Measurements from ENCODE around the gene CELSR3.
A peak's percentile ranks its signal among the peaks of the same experiment; 100 is the strongest.

CELSR3 gene

GRCh38 chr3:48639944-48640606, 22.6 kb downstream of the CELSR3 start:
- intact Hi-C loops (cut with DNase I), result no loop called here
- DNase-seq, result no peak

GRCh38 chr3:48637305-48637704, 25.4 kb downstream of the CELSR3 start:
- intact Hi-C loops (cut with DNase I), result no loop called here
- DNase-seq, result no peak

DNA sequence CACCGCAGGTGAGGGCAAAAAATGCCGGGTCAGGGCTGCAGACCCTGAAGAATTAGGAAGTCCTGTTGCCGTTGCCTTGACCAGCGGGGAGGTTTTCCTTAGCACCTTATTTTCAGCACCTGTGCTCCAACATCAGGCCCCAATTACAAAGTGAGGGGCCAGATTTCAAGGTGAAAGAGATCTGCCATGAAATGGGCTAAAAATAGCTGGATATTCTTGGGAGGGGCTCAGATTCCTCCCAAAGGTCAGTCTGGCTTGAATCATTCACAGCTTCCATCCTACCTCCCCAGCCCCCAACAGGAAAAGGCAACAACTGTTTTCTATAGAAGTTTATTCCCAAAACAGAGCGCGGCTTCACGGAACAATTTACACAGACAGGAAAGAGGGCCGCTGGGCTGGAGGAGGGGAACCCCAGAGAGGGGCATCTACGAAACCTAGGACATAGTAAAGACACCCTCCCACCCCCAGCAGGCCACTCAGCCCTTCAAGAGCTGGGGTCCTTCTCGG, 26.5 kb downstream of the CELSR3 start:
- intact Hi-C loops (cut with DNase I), result no loop called here

GRCh38 chr3:48635222-48636021, 27.3 kb downstream of the CELSR3 start, which contains the start of gene SLC26A6:
Gene SLC26A6 (minus strand): TSS chr3:48635461. CDS start chr3:48635393, 68 bp downstream.
- intact Hi-C loops (cut with DNase I), result loop anchor here (2.0 kb wide), 1 partner anchor 27 kb away; the partner anchor contains the start of gene UQCRC1
- DNase-seq, result peak; percentile 95 to 100 (median 98)

More for the DNA sequence above, 26.5 kb downstream of the CELSR3 start:
- no peak for DNase-seq

- DNase-seq, result peak in 7 of 10 donors; percentile 18 to 90 (median 28)
- intact Hi-C loops (cut with DNase I), result loop anchor here (2.0 kb wide), 1 partner anchor 26 kb away; the partner anchor contains the start of gene UQCRC1
Measured at GRCh38 chr3:48634661-48635221, 27.9 kb downstream of the CELSR3 start.

- intact Hi-C loops (cut with DNase I), result loop anchor here (2.0 kb wide), 1 partner anchor 25 kb away; the partner anchor contains the start of gene UQCRC1
- DNase-seq, result no peak
Measured at GRCh38 chr3:48633743-48634142, 28.9 kb downstream of the CELSR3 start.

DNA sequence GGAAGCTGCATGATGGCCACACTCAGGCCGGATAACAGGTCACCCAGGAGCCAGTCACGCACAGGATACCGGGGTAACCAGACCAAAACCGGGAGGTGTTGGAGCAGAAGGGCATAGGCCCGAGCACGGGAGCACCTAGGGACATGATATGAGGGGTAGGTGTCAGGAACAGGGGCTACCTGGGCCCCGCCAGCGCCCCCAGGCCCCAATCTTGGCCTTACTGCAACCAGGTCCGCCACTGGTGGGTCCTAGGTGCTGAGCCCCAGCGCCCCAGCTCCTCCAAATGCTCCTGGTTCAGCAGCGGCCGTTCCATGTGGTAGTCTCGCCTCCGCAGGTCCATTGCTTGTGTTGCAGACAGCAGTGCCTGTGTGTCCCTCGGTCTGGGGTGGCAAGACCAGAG, 29.4 kb downstream of the CELSR3 start:
- intact Hi-C loops (cut with DNase I), result no loop called here
- peak in 1 of 10 donors; percentile 73 for DNase-seq

- DNase-seq, result peak in 1 of 10 donors; percentile 63
- intact Hi-C loops (cut with DNase I), result no loop called here
Measured at GRCh38 chr3:48631516-48632448, 30.9 kb downstream of the CELSR3 start.

DNA sequence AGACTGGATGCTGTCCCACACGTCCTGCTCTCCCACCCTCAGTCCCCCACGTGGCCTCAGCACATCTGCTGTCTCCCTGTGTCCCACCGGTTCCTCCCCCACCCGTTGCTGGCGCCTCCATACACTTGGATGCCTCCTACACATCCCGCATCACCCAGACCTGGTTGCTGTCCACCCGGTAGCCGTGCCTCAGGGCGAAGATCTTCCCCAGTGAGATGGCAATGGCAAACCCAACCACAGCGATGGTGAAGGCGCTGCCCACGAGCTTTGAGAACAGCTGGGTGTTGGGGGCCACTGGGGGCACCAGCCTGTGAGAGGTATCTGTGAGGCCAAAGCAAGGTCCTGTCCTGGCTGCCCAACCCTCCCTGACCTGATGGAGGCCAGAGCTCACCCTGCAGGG, 31.9 kb downstream of the CELSR3 start:
- DNase-seq, result no peak
- intact Hi-C loops (cut with DNase I), result no loop called here

- intact Hi-C loops (cut with DNase I), result no loop called here
- no peak for DNase-seq
Measured at GRCh38 chr3:48630407-48630806, 32.3 kb downstream of the CELSR3 start.

DNA sequence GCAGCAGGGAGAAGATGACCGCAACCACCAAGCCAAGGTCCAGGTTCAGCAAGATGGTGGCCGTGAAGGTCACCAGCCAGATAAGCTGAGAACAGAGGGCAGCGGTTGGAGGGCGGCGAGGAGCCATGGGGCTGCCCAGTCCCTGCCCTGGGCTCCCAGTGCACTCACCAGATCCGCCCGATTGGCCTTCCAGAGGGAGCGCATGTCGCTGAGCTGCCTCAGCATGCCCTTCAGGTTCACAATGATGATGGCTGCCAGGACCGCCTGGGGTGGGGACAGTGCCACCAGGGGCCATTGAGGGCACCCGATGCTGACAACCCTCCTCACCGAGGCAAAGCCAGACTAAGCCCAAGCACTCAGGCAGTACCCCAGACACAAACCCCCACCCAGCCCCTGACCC, 32.8 kb downstream of the CELSR3 start:
- intact Hi-C loops (cut with DNase I), result no loop called here
- peak in 2 of 10 donors; percentile 57 to 62 for DNase-seq

DNA sequence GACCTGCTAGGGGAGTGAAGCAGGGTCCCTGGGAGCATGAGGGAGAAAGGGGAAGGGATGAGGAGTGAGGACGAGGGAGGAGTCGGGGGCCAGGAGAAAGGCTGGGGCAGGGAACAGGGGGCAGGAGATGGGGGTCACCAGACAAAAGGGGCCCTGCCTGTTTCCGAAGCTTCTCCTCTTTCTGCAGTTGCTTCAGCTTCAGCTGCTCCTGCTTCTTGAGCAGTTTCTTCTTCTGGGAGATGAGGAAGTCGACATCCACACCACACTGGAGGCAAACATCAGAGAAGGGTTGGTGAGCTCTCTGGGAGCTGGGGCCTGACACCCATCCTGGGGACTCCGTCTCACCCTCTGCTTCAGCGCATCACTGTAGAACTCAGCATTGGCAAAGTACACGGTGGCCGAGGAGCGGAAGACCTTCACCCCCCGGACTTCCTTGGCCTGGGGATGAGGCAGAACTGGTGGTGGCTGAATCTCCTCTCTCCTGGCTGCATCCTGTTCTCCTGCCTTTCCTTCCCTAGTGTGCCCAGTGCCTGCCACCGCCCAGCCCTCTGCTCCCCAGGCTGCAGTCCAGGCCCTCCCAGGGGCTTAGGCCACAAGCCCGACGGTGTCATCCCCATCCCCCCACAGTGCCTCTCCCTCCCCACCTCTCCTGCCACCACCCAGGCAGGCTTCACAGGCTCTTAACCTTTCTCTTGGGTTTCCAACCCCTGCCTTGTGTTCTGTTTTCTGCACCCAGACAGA, 34.2 kb downstream of the CELSR3 start:
- DNase-seq, result peak in 1 of 10 donors; percentile 64
- intact Hi-C loops (cut with DNase I), result no loop called here

- intact Hi-C loops (cut with DNase I), result no loop called here
- DNase-seq, result peak in 1 of 10 donors; percentile 51
Measured at GRCh38 chr3:48625600-48625999, 37.1 kb downstream of the CELSR3 start.

GRCh38 chr3:48624767-48625166, 37.9 kb downstream of the CELSR3 start:
- DNase-seq, result no peak
- intact Hi-C loops (cut with DNase I), result no loop called here

- intact Hi-C loops (cut with DNase I), result no loop called here
- DNase-seq, result no peak
Measured at GRCh38 chr3:48623851-48624547, 38.7 kb downstream of the CELSR3 start.

DNA sequence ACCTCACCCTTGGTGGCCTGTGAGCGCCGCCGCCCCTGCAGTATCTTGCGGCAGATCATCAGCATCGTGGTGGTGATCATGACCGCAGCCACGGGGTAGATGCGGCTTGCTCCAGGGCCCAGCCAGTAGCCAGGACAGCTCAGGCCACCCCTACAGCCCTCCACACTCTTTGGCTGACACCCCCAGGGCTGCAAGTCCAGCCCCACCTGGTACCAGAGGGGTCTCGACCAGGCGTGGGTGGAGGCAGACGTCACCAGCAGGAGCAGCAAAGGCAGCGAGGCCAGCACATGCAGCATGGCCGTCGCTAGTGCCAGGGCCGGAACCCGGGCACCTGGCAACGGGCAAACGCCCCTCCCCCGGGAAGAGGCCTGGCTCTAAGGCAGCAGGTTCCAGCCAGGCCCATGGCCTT, 41.2 kb downstream of the CELSR3 start, which contains the start of gene TMEM89:
TSS of gene TMEM89 (minus strand) at position 309 of the 409 bp plus-strand sequence. CDS start at position 296, 13 bp downstream.
- intact Hi-C loops (cut with DNase I), result no loop called here

DNA sequence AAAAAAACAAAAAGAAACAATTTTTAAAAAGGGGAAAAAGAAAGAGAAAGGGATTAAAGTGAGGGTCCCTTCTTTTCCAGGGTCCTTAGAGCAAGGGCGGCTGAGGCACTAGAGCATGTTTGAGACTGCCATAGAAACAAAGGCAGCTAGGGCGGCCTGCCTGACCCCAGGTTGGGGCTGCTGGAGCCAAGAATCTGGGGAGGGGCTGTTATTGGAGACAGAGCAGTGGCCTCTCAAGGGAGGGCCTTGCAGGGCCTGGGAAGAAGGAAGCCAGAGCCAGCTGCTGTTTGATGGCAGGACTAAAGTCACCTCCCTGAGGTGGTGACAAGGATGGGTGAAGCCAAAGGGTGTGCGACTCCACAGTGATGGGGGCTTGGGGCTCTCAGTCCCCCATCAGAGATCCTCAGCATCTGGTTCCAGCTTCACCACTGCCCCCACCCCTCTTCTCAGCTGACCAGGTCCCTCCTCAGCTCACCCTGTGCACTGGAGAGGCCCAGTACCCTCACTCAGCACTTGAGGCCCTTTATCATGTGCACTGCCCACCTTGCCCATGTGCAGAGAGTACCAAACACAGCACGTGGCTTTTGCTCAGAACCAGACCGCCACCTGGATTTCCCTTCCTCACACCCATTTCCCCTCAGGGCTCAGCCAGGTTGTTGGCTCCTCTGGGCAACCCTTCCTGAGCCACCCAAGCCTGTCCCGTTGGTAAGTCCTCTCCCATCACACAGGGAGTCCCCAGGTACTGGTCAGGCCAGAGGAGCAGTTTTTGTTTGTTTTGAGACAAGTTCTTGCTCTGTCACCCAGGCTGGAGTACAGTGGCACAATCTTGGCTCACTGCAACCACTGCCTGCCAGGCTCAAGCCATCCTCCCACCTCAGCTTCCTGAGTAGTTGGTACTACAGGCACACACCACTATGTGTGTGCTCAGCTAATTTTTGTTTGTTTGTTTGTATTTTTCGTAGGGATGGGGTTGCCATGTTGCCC, 42.9 kb downstream of the CELSR3 start:
- no peak for DNase-seq
- intact Hi-C loops (cut with DNase I), result no loop called here

More for the DNA sequence above, 41.2 kb downstream of the CELSR3 start, which contains the start of gene TMEM89:
- DNase-seq, result no peak

Measured in posterior cingulate gyrus (tissue), 11 donors.